HEK293T (cell line): ENCODE measurements around the gene ADH7.

ENCODE experiments used
- BHLHE40 ChIP-seq: fragments of 450-650 bp; IDR thresholded peaks from 2 replicates; pipeline ENCODE4 v1.6.1; 2016; ENCODE audit warnings: mild to moderate bottlenecking, moderate library complexity, borderline replicate concordance
- ELF4 ChIP-seq: fragments of 450-650 bp; IDR thresholded peaks from 2 replicates; pipeline ENCODE4 v1.6.1; 2017; ENCODE audit warnings: antibody characterized with exemption
- FOXA1 ChIP-seq: fragments of 450-650 bp; IDR thresholded peaks from 2 replicates; pipeline ENCODE4 v1.6.1; 2016; ENCODE audit warnings: mild to moderate bottlenecking
- FOXK2 ChIP-seq: fragments of 450-650 bp; IDR thresholded peaks from 2 replicates; pipeline ENCODE4 v1.6.1; 2016; ENCODE audit warnings: mild to moderate bottlenecking
- FOXM1 ChIP-seq: fragments of 450-650 bp; IDR thresholded peaks from 2 replicates; pipeline ENCODE4 v1.6.1; 2017; ENCODE audit warnings: mild to moderate bottlenecking, borderline replicate concordance
- HDGF ChIP-seq: fragments of 450-650 bp; IDR thresholded peaks from 2 replicates; pipeline ENCODE4 v1.6.1; 2017; ENCODE audit warnings: antibody characterized with exemption, borderline replicate concordance
- L3MBTL2 ChIP-seq: fragments of 450-650 bp; conservative IDR thresholded peaks from 2 replicates; pipeline ENCODE4 v1.6.1; 2016; ENCODE audit warnings: mild to moderate bottlenecking
- LEF1 ChIP-seq: fragments of 450-650 bp; IDR thresholded peaks from 2 replicates; pipeline ENCODE4 v1.6.1; 2017; ENCODE audit warnings: mild to moderate bottlenecking, borderline replicate concordance
- NFRKB ChIP-seq: fragments of 450-650 bp; IDR thresholded peaks from 2 replicates; pipeline ENCODE4 v1.6.1; 2016; ENCODE audit warnings: mild to moderate bottlenecking, moderate library complexity
- SP1 ChIP-seq: fragments of 450-650 bp; IDR thresholded peaks from 2 replicates; pipeline ENCODE4 v1.6.1; 2017
- SUZ12 ChIP-seq: fragments of 450-650 bp; IDR thresholded peaks from 2 replicates; pipeline ENCODE4 v1.6.1; 2016; ENCODE audit warnings: mild to moderate bottlenecking
- TARDBP ChIP-seq: fragments of 450-650 bp; IDR thresholded peaks from 2 replicates; pipeline ENCODE4 v1.6.1; 2016
- ZNF384 ChIP-seq: fragments of 450-650 bp; IDR thresholded peaks from 2 replicates; pipeline ENCODE4 v1.6.1; 2016

- no peak for TF ChIP-seq LEF1
- TF ChIP-seq SP1 = no peak
- no peak for TF ChIP-seq ZNF384
- no peak for TF ChIP-seq NFRKB
- no peak for TF ChIP-seq FOXA1
- TF ChIP-seq SUZ12 = no peak
- no peak for TF ChIP-seq FOXM1
- TF ChIP-seq BHLHE40 = no peak
- no peak for TF ChIP-seq TARDBP
- no peak for TF ChIP-seq ELF4
- no peak for TF ChIP-seq FOXK2
- no peak for TF ChIP-seq HDGF
- no peak for TF ChIP-seq L3MBTL2
These were observed 51.7 kb downstream of the ADH7 start for GRCh38 chr4:99383399-99383798.
